ENCODE data around the gene KCTD16.

Gene KCTD16

GRCh38 chr5:144427866-144428265 is 257.2 kb downstream of the KCTD16 start:
- in situ Hi-C loops (cut with MboI; ENCODE audit: low pct_unique_long_range_greater_than_20kb, low sequenced_read_pairs, unreplicated experiment), result no loop called here
- DNase-seq (ENCODE audit: low spot score), result no peak
- no peak for TF ChIP-seq CTCF (IDR thresholded peaks at IDR 0.05; ENCODE audit: extremely low read depth, insufficient read depth, missing control alignments)

DNA sequence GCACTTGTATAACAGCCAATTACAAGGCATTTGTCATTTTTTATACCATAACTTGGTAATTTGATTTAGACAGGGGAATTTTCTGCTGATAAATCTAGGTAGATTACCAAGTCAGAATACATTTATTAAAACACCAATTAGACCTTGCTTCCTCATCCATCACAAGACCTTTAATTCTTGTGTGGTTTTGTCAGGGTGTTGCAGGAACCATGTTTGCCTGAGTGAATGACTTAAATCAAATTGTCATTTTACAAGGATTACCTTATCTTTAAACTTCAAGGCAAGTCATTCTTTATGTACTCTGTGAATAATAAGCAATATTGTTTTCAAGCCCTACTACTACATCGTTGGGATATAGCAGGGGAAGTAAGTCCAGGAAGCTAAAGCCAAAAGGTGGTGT is 257.7 kb downstream of the KCTD16 start:
- no peak for TF ChIP-seq CTCF (IDR thresholded peaks at IDR 0.05; ENCODE audit: extremely low read depth, insufficient read depth, missing control alignments)

GRCh38 chr5:144429405-144429804 is 258.7 kb downstream of the KCTD16 start:
- DNase-seq (ENCODE audit: low spot score), result no peak
- TF ChIP-seq CTCF (IDR thresholded peaks at IDR 0.05; ENCODE audit: extremely low read depth, insufficient read depth, missing control alignments), result no peak
- in situ Hi-C loops (cut with MboI; ENCODE audit: low pct_unique_long_range_greater_than_20kb, low sequenced_read_pairs, unreplicated experiment), result no loop called here

More for the DNA sequence above, 257.7 kb downstream of the KCTD16 start:
- in situ Hi-C loops (cut with MboI; ENCODE audit: low pct_unique_long_range_greater_than_20kb, low sequenced_read_pairs, unreplicated experiment), result no loop called here
- DNase-seq (ENCODE audit: low spot score), result no peak

DNA sequence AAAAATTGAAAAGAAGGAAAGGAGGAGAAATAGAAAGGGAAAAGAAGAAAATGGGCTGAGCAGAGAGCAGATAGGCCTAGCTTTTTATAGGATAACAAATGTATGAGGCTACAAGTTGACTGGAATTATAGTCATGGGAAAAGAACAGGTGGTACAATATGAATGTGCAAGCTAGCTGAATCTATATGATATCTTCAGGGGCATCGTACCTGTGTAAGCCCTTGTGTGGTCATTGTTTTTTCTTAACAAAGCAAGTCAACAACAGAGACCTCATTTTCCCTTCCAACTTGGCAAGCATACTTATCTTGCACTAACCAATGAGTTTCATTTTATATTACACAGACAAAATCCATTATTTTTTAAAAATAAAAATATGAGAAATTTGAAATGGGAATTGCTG is 259.2 kb downstream of the KCTD16 start:
- no peak for TF ChIP-seq CTCF (IDR thresholded peaks at IDR 0.05; ENCODE audit: extremely low read depth, insufficient read depth, missing control alignments)
- in situ Hi-C loops (cut with MboI; ENCODE audit: low pct_unique_long_range_greater_than_20kb, low sequenced_read_pairs, unreplicated experiment), result no loop called here
- DNase-seq (ENCODE audit: low spot score), result no peak

DNA sequence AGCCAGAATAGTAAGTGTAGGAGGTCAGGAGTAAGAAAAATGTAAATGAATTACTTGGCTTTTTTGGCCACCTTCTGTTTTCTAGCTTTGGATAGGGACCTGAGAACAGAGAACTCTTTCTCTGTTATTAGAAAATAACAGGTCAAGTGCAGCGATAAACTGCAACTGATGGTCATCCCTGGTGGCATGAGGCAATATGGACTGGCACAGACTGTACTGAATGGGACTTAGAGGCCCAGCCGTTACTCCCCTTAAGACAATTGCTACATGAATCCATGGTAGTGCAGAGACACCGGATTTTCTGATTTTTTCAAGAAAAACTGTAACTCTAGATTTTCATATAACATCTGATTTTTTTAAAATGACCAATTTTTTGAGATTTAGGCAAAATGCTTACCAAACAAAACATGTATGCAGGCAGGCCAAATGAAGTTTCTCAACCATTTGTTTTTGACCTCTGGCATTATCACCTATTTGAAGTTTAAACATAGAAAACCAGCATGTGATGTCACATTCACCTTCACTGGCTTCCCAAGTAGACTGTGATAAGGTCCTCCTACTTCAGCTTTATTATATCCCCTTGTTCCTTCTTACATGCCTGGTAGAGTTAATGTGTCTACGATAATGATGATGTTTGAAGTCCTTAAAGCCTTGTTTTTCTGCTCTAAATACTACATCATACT is 262.6 kb downstream of the KCTD16 start:
- DNase-seq (ENCODE audit: low spot score), result no peak
- in situ Hi-C loops (cut with MboI; ENCODE audit: low pct_unique_long_range_greater_than_20kb, low sequenced_read_pairs, unreplicated experiment), result no loop called here
- TF ChIP-seq CTCF (IDR thresholded peaks at IDR 0.05; ENCODE audit: extremely low read depth, insufficient read depth, missing control alignments), result no peak

GRCh38 chr5:144433893-144434292 is 263.2 kb downstream of the KCTD16 start:
- no peak for DNase-seq (ENCODE audit: low spot score)
- TF ChIP-seq CTCF (IDR thresholded peaks at IDR 0.05; ENCODE audit: extremely low read depth, insufficient read depth, missing control alignments), result no peak
- in situ Hi-C loops (cut with MboI; ENCODE audit: low pct_unique_long_range_greater_than_20kb, low sequenced_read_pairs, unreplicated experiment), result no loop called here
